H9 (cell line): ENCODE results near the gene MED1. TPM values are rescaled to one million over a fixed set of nuclear protein-coding genes. Genes with fewer than 3 reads are reported as not detected.

Source experiments
- DNase-seq: peaks from one replicate; pipeline ENCODE4 v3.0.0-alpha.2; 2017
- H2AFZ ChIP-seq: one replicate; pipeline ENCODE4 v1.6.1; 2013; ENCODE audit warnings: mild to moderate bottlenecking, low read length, control low read depth, moderate library complexity
- H2AK5ac ChIP-seq: 2 replicates; pipeline ENCODE4 v1.6.1; 2013; ENCODE audit warnings: low read length, control low read depth, mixed read lengths; ENCODE audit not compliant: insufficient read length
- H2BK120ac ChIP-seq: one replicate; pipeline ENCODE4 v1.6.1; 2013; ENCODE audit warnings: low read depth, mild to moderate bottlenecking, low read length, control low read depth, inconsistent platforms; ENCODE audit not compliant: poor library complexity, severe bottlenecking
- H2BK12ac ChIP-seq: 2 replicates; pipeline ENCODE4 v1.6.1; 2013; ENCODE audit warnings: low read length, control low read depth, mixed read lengths, low read depth; ENCODE audit not compliant: insufficient read length
- H2BK15ac ChIP-seq: 2 replicates; pipeline ENCODE4 v1.6.1; 2013; ENCODE audit warnings: low read depth, low read length, control low read depth
- H2BK20ac ChIP-seq: one replicate; pipeline ENCODE4 v1.6.1; 2013; ENCODE audit warnings: low read depth, mild to moderate bottlenecking, low read length, control low read depth, inconsistent platforms; ENCODE audit not compliant: poor library complexity, severe bottlenecking
- H2BK5ac ChIP-seq: 2 replicates; pipeline ENCODE4 v1.6.1; 2013; ENCODE audit warnings: low read length, control low read depth, mixed read lengths; ENCODE audit not compliant: insufficient read length
- H3K14ac ChIP-seq: 2 replicates; pipeline ENCODE4 v1.6.1; 2013; ENCODE audit warnings: low read length, control low read depth; ENCODE audit not compliant: insufficient read depth
- H3K18ac ChIP-seq: 2 replicates; pipeline ENCODE4 v1.6.1; 2013; ENCODE audit warnings: low read depth, mild to moderate bottlenecking, mixed read lengths, low read length, control low read depth; ENCODE audit not compliant: insufficient read length
- H3K23ac ChIP-seq: 2 replicates; pipeline ENCODE4 v1.6.1; 2013; ENCODE audit warnings: low read length, control low read depth, mixed read lengths, low read depth; ENCODE audit not compliant: insufficient read length
- H3K23me2 ChIP-seq: 2 replicates; pipeline ENCODE4 v1.6.1; 2013; ENCODE audit warnings: low read depth, mild to moderate bottlenecking, mixed read lengths, low read length, control low read depth; ENCODE audit not compliant: insufficient read length, poor library complexity, severe bottlenecking
- H3K27ac ChIP-seq: 2 replicates; pipeline ENCODE4 v1.5.1; 2013; ENCODE audit warnings: low read length, control low read depth, mixed read lengths, low read depth; ENCODE audit not compliant: insufficient read length
- H3K27me3 ChIP-seq: 2 replicates; pipeline ENCODE4 v1.6.1; 2013; ENCODE audit warnings: low read length, control low read depth, inconsistent platforms; ENCODE audit not compliant: insufficient read depth
- H3K4ac ChIP-seq: 2 replicates; pipeline ENCODE4 v1.6.1; 2013; ENCODE audit warnings: low read depth, mild to moderate bottlenecking, control low read depth, inconsistent platforms, low read length, moderate library complexity
- H3K4me1 ChIP-seq: 2 replicates; pipeline ENCODE4 v1.6.1; 2013; ENCODE audit warnings: low read length, control low read depth, inconsistent platforms; ENCODE audit not compliant: insufficient read depth
- H3K4me2 ChIP-seq: 2 replicates; pipeline ENCODE4 v1.6.1; 2013; ENCODE audit warnings: low read length, control low read depth, mixed read lengths; ENCODE audit not compliant: insufficient read length, insufficient read depth
- H3K56ac ChIP-seq: 2 replicates; pipeline ENCODE4 v1.6.1; 2013; ENCODE audit warnings: low read depth, mild to moderate bottlenecking, mixed read lengths, low read length, control low read depth; ENCODE audit not compliant: insufficient read length
- H3K79me1 ChIP-seq: 2 replicates; pipeline ENCODE4 v1.6.1; 2013; ENCODE audit warnings: low read depth, mild to moderate bottlenecking, moderate library complexity, low read length, control low read depth, inconsistent platforms; ENCODE audit not compliant: insufficient read depth, poor library complexity, severe bottlenecking
- H3K79me2 ChIP-seq: 2 replicates; pipeline ENCODE4 v1.6.1; 2013; ENCODE audit warnings: low read length, control low read depth, inconsistent platforms; ENCODE audit not compliant: insufficient read depth
- H3K9ac ChIP-seq: 2 replicates; pipeline ENCODE4 v1.6.1; 2013; ENCODE audit warnings: low read length, control low read depth, mixed read lengths; ENCODE audit not compliant: insufficient read length; ENCODE audit errors: extremely low read depth
- H3K9me3 ChIP-seq: one replicate; pipeline ENCODE4 v1.6.1; 2013; ENCODE audit warnings: low read depth, low read length, inconsistent platforms; ENCODE audit not compliant: control insufficient read depth
- H3T11ph ChIP-seq: one replicate; pipeline ENCODE4 v1.6.1; 2013; ENCODE audit warnings: mild to moderate bottlenecking, low read length, control low read depth, inconsistent platforms
- H4K20me1 ChIP-seq: one replicate; pipeline ENCODE4 v1.6.1; 2013; ENCODE audit not compliant: control insufficient read depth, insufficient read length, insufficient read depth
- H4K5ac ChIP-seq: 2 replicates; pipeline ENCODE4 v1.6.1; 2013; ENCODE audit warnings: low read depth, mild to moderate bottlenecking, mixed read lengths, low read length, control low read depth; ENCODE audit not compliant: insufficient read length
- H4K8ac ChIP-seq: replicated peaks from 2 replicates; pipeline ENCODE4 v1.6.1; 2013; ENCODE audit warnings: low read length, control low read depth, mixed read lengths, low read depth; ENCODE audit not compliant: insufficient read length
- H4K91ac ChIP-seq: 2 replicates; pipeline ENCODE4 v1.6.1; 2013; ENCODE audit warnings: low read depth, mild to moderate bottlenecking, moderate library complexity, mixed read lengths, low read length, control low read depth; ENCODE audit not compliant: insufficient read length
- H3K27ac Mint-ChIP-seq, 3 experiments: 2 replicates in 2 of 3; 3 replicates in 1 of 3; pipeline ENCODE4 v1.8.0; 2020 to 2021; ENCODE audit warnings: mixed read lengths in 3 of 3, mild to moderate bottlenecking in 1 of 3, moderate library complexity in 1 of 3
- H3K27me3 Mint-ChIP-seq: 2 replicates; pipeline ENCODE4 v1.8.0; 2021; ENCODE audit warnings: low read depth, mild to moderate bottlenecking, moderate library complexity, mixed read lengths
- H3K36me3 Mint-ChIP-seq, 3 experiments: 2 replicates in 2 of 3; 3 replicates in 1 of 3; pipeline ENCODE4 v1.8.0; 2020 to 2021; ENCODE audit warnings: low read depth in 3 of 3, mixed read lengths in 3 of 3; ENCODE audit not compliant: insufficient read depth in 1 of 3
- H3K4me1 Mint-ChIP-seq, 2 experiments: 2 replicates each; pipeline ENCODE4 v1.8.0; 2020; ENCODE audit warnings: mixed read lengths in 2 of 2
- H3K4me3 Mint-ChIP-seq, 2 experiments: 2 replicates in 1 of 2; 3 replicates in 1 of 2; pipeline ENCODE4 v1.8.0; 2020 to 2021; ENCODE audit warnings: mild to moderate bottlenecking in 2 of 2, mixed read lengths in 2 of 2, moderate library complexity in 1 of 2
- H3K9me3 Mint-ChIP-seq, 2 experiments: 2 replicates in 1 of 2; 3 replicates in 1 of 2; pipeline ENCODE4 v1.8.0; 2020; ENCODE audit warnings: mild to moderate bottlenecking in 2 of 2, mixed read lengths in 2 of 2, moderate library complexity in 1 of 2
- WGBS: extraction: QIAGEN DNeasy Blood & Tissue Kit; methylation state at CpG from one replicate; pipeline ENCODE4 v1.1.7; 2013; ENCODE audit warnings: missing lambda C conversion rate, low lambda C conversion rate, mixed read lengths; ENCODE audit not compliant: insufficient read length; ENCODE audit errors: extremely low coverage; 5-methylcytosine and 5-hydroxymethylcytosine counted together
- total RNA-seq: library from RNA; stranded (reverse); gene quantifications from 2 replicates; pipeline ENCODE4 v1.2.1, GENCODE V29; 2021
- TF ChIP-seq, protein P1 (sequence below): fragments of 200-600 bp; sonication (generic); conservative IDR thresholded peaks from 3 replicates; pipeline ENCODE4 v1.8.0; 2021; ENCODE audit warnings: antibody characterized with exemption, mild to moderate bottlenecking

MED1 gene
- total RNA-seq, 1 experiment from 2014 or later: 59.2 TPM

DNA sequence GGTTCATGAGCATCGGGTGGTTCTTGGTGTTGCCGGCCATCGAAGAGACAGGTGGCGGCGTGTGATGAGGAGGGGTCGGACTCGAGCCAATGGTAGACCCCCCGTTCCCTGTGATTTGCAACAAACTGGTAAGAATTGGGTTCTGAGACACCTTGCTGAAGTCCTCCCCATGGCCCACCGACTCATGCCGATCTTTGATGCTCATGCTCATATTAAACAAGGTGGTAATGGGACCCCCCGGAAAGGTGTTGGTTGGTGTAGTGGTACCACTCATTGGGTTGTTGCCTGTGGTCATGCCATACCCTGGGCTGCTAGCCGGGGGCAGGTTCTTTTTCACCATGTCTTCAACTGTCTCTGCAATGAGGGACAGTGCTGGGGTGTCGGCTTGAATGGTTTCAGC lies 40.8 kb downstream of the MED1 start:
- WGBS: no CpG with 5 or more reads among the region's 13 CpGs
- peaks cover 0 to 3% of the 10 kb centered on the region in 2 experiments; a peak in 1 of 4 replicates for H3K4me1 Mint-ChIP-seq
- Histone ChIP-seq H4K8ac (no peak overlapping the region), H4K20me1 (no peaks in the 10 kb centered on the region), H3K27ac (no peak overlapping the region), H3K56ac (no peak overlapping the region), H3K79me2 (no peaks in the 10 kb centered on the region), H2BK5ac (no peak overlapping the region), H4K91ac (no peak overlapping the region), H2BK12ac (no peak overlapping the region), H3K18ac (no peak overlapping the region), H3K4me2 (no peak overlapping the region), H3K9me3 (no peaks in the 10 kb centered on the region), H3K23me2 (no peaks in the 10 kb centered on the region), H4K5ac (no peak overlapping the region), H3K4ac (no peak overlapping the region), H3K4me1 (no peaks in the 10 kb centered on the region), H3K23ac (no peak overlapping the region), H3T11ph (no peak overlapping the region), H2BK20ac (no peak overlapping the region), H3K27me3 (no peaks in the 10 kb centered on the region), H2BK15ac (no peak overlapping the region), H2AFZ (no peak overlapping the region), H3K79me1 (peaks cover 3% of the 10 kb centered on the region), H3K14ac (no peak overlapping the region), H3K9ac (no peak overlapping the region), H2AK5ac (no peak overlapping the region), H2BK120ac (no peak overlapping the region)
- no peak overlapping the region for H3K4me3 Mint-ChIP-seq
- no peak for DNase-seq
- TF ChIP-seq, protein P1, sequence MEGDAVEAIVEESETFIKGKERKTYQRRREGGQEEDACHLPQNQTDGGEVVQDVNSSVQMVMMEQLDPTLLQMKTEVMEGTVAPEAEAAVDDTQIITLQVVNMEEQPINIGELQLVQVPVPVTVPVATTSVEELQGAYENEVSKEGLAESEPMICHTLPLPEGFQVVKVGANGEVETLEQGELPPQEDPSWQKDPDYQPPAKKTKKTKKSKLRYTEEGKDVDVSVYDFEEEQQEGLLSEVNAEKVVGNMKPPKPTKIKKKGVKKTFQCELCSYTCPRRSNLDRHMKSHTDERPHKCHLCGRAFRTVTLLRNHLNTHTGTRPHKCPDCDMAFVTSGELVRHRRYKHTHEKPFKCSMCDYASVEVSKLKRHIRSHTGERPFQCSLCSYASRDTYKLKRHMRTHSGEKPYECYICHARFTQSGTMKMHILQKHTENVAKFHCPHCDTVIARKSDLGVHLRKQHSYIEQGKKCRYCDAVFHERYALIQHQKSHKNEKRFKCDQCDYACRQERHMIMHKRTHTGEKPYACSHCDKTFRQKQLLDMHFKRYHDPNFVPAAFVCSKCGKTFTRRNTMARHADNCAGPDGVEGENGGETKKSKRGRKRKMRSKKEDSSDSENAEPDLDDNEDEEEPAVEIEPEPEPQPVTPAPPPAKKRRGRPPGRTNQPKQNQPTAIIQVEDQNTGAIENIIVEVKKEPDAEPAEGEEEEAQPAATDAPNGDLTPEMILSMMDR: no peak
- H3K9me3 Mint-ChIP-seq: no peaks in the 10 kb centered on the region
- H3K27ac Mint-ChIP-seq: no peak overlapping the region
- H3K36me3 Mint-ChIP-seq: peaks cover 50 to 71% (median 61%) of the 10 kb centered on the region in 3 experiments
- H3K27me3 Mint-ChIP-seq: no peaks in the 10 kb centered on the region
